Chondrocyte (in vitro differentiated cells): ENCODE measurements around the gene COL6A2. TPM values are rescaled to one million over a fixed set of nuclear protein-coding genes. Genes with fewer than 3 reads are reported as not detected.

Source experiments
- DNase-seq: peaks from one replicate; pipeline ENCODE4 v3.0.0; 2021; ENCODE audit warnings: mixed read lengths, low spot score
- H3K27ac Mint-ChIP-seq: one replicate; pipeline ENCODE4 v1.8.0; 2021; ENCODE audit warnings: mild to moderate bottlenecking, moderate library complexity, mixed read lengths; ENCODE audit not compliant: unreplicated experiment
- H3K27me3 Mint-ChIP-seq: 2 replicates; pipeline ENCODE4 v1.8.0; 2021; ENCODE audit warnings: low read depth, mixed read lengths
- H3K36me3 Mint-ChIP-seq: 2 replicates; pipeline ENCODE4 v1.8.0; 2021; ENCODE audit warnings: low read depth, mixed read lengths
- H3K4me1 Mint-ChIP-seq: 2 replicates; pipeline ENCODE4 v1.8.0; 2021; ENCODE audit warnings: low read depth, mild to moderate bottlenecking, mixed read lengths
- H3K4me3 Mint-ChIP-seq: one replicate; pipeline ENCODE4 v1.8.0; 2021; ENCODE audit warnings: mild to moderate bottlenecking, moderate library complexity, mixed read lengths; ENCODE audit not compliant: unreplicated experiment
- H3K9me3 Mint-ChIP-seq: 2 replicates; pipeline ENCODE4 v1.8.0; 2021; ENCODE audit warnings: low read depth, mixed read lengths
- CTCF ChIP-seq: fragments of 200-600 bp; sonication (generic); IDR thresholded peaks from 2 replicates; pipeline ENCODE4 v1.5.0; 2021; ENCODE audit warnings: antibody characterized with exemption, mild to moderate bottlenecking, moderate library complexity
- total RNA-seq: library from RNA; stranded (reverse); gene quantifications from 3 replicates; pipeline ENCODE4 v1.2.1, GENCODE V29; 2021

COL6A2 gene
- total RNA-seq, 1 donor from 2014 or later = 1,646 TPM

GRCh38 chr21:46121286-46122221 is 23.6 kb downstream of the COL6A2 start:
- Mint-ChIP-seq H3K27me3 (no peaks in the 10 kb centered on the region), H3K36me3 (peaks cover 28% of the 10 kb centered on the region), H3K27ac (no peak overlapping the region), H3K4me1 (peaks cover 8% of the 10 kb centered on the region), H3K9me3 (no peaks in the 10 kb centered on the region), H3K4me3 (no peak overlapping the region)
- DNase-seq = peak; percentile 87
- no peak for TF ChIP-seq CTCF

- TF ChIP-seq CTCF = no peak
- Mint-ChIP-seq H3K27ac (peak overlapping the region; percentile 73), H3K27me3 (no peaks in the 10 kb centered on the region), H3K36me3 (peaks cover 25% of the 10 kb centered on the region), H3K4me3 (no peak overlapping the region), H3K4me1 (peaks cover 3% of the 10 kb centered on the region), H3K9me3 (no peaks in the 10 kb centered on the region)
- DNase-seq = peak; percentile 49
These were observed 24.3 kb downstream of the COL6A2 start for GRCh38 chr21:46122237-46122671.

- H3K36me3 Mint-ChIP-seq = peaks cover 27% of the 10 kb centered on the region
- peaks cover 3% of the 10 kb centered on the region for H3K4me1 Mint-ChIP-seq
- H3K27ac Mint-ChIP-seq = no peak overlapping the region
- DNase-seq = peak; percentile 46
- H3K9me3 Mint-ChIP-seq = no peaks in the 10 kb centered on the region
- no peak for TF ChIP-seq CTCF
- H3K27me3 Mint-ChIP-seq = no peaks in the 10 kb centered on the region
- no peak overlapping the region for H3K4me3 Mint-ChIP-seq
These were observed 25.1 kb downstream of the COL6A2 start for GRCh38 chr21:46122758-46123683.

- Mint-ChIP-seq H3K27ac (no peak overlapping the region), H3K36me3 (peaks cover 27% of the 10 kb centered on the region), H3K27me3 (no peaks in the 10 kb centered on the region), H3K4me1 (peaks cover 3% of the 10 kb centered on the region), H3K9me3 (no peaks in the 10 kb centered on the region), H3K4me3 (no peak overlapping the region)
- no peak for TF ChIP-seq CTCF
- peak; percentile 82 for DNase-seq
These were observed 26.4 kb downstream of the COL6A2 start for GRCh38 chr21:46124083-46124925.
